ENCODE results near the gene ADAMTSL1.

DNA sequence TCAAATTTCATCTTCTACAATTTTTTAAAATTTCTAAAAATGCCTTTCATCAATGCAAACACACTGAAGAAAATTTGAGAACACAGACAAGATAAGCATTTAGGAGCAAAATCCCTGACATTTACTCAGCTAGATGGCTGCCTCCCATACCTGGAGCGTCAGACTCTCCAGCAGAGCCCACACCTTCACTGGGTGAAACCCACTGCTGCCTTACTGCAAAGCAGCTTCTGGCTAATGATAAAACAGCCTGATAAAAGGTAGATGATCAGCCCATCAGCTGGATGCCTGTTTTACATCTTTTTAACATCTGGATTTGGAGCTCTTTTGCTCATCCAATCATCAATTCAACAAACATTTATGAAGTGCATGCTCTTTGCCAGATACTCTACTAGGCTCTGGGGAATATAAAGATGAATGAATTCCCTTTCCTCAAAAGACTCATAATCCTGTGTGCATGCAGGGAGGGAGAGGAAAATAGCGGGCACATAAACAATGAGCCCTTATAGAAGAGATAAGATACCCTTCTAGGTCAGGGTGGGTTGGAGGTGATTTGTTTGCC lies 287.9 kb downstream of the ADAMTSL1 start:
- TF ChIP-seq POLR2A (IDR thresholded peaks at IDR 0.05) (no peak), CTCF (IDR thresholded peaks at IDR 0.05) (no peak), EP300 (IDR thresholded peaks at IDR 0.05) (no peak), POLR2AphosphoS5 (IDR thresholded peaks at IDR 0.05) (no peak)
